Activated CD4-positive, alpha-beta memory T cell treated with anti-CD3 and anti-CD28 coated beads for 36 hours (primary cell): ENCODE results near the gene B3GAT1. TPM values are rescaled to one million over a fixed set of nuclear protein-coding genes. Genes with fewer than 3 reads are reported as not detected.

ENCODE experiments used
- CTCF ChIA-PET: fragments of 350-600 bp; sonication (Branson Sonifier 250); formaldehyde crosslinking; loops from one replicate; lab custom pipeline; 2021; ENCODE audit warnings: antibody characterized with exemption, inconsistent platforms; lab: Charles Lee
- POLR2A ChIA-PET: fragments of 350-600 bp; sonication (Branson Sonifier 250); formaldehyde crosslinking; loops from one replicate; lab custom pipeline; 2021; ENCODE audit warnings: antibody characterized with exemption; lab: Charles Lee
- DNase-seq: peaks from one replicate; pipeline ENCODE4 v3.0.0-alpha.2; 2020
- H3K27ac Mint-ChIP-seq: one replicate; pipeline ENCODE4 v1.8.0; 2021; ENCODE audit warnings: mixed read lengths
- H3K27me3 Mint-ChIP-seq: one replicate; pipeline ENCODE4 v1.8.0; 2021; ENCODE audit warnings: mixed read lengths
- H3K36me3 Mint-ChIP-seq: one replicate; pipeline ENCODE4 v1.8.0; 2021; ENCODE audit warnings: mixed read lengths
- H3K4me1 Mint-ChIP-seq: one replicate; pipeline ENCODE4 v1.8.0; 2021; ENCODE audit warnings: low read depth, mixed read lengths
- H3K4me3 Mint-ChIP-seq: one replicate; pipeline ENCODE4 v1.8.0; 2021; ENCODE audit warnings: mild to moderate bottlenecking, mixed read lengths
- H3K9me3 Mint-ChIP-seq: one replicate; pipeline ENCODE4 v1.8.0; 2021; ENCODE audit warnings: mixed read lengths
- intact Hi-C: fragments of 100-400 bp; cut with micrococcal nuclease; formaldehyde crosslinking; loops from one replicate; pipeline ENCODE4 v1.15.1; 2023
- total RNA-seq, 2 experiments: library from RNA; stranded (reverse); gene quantifications; one replicate each; pipeline ENCODE4 v1.2.3, GENCODE V29; 2021

B3GAT1 gene
- total RNA-seq, 2 experiments from 2014 or later, result 0.22 to 0.24 TPM

GRCh38 chr11:134414766-134415765 is 3.0 kb upstream of the B3GAT1 start:
- no peaks in the 10 kb centered on the region for H3K36me3 Mint-ChIP-seq
- peaks cover 52% of the 10 kb centered on the region for H3K27me3 Mint-ChIP-seq
- intact Hi-C loops, result loop anchor here (10.0 kb wide), 1 partner anchor 140 kb away; the partner anchor contains the start of gene GLB1L3
- ChIA-PET CTCF (no interaction called here), POLR2A (no interaction called here)
- no peak for DNase-seq
- no peak overlapping the region for H3K4me3 Mint-ChIP-seq
- H3K27ac Mint-ChIP-seq, result no peak overlapping the region
- peaks cover 8% of the 10 kb centered on the region for H3K4me1 Mint-ChIP-seq
- H3K9me3 Mint-ChIP-seq, result no peaks in the 10 kb centered on the region

DNA sequence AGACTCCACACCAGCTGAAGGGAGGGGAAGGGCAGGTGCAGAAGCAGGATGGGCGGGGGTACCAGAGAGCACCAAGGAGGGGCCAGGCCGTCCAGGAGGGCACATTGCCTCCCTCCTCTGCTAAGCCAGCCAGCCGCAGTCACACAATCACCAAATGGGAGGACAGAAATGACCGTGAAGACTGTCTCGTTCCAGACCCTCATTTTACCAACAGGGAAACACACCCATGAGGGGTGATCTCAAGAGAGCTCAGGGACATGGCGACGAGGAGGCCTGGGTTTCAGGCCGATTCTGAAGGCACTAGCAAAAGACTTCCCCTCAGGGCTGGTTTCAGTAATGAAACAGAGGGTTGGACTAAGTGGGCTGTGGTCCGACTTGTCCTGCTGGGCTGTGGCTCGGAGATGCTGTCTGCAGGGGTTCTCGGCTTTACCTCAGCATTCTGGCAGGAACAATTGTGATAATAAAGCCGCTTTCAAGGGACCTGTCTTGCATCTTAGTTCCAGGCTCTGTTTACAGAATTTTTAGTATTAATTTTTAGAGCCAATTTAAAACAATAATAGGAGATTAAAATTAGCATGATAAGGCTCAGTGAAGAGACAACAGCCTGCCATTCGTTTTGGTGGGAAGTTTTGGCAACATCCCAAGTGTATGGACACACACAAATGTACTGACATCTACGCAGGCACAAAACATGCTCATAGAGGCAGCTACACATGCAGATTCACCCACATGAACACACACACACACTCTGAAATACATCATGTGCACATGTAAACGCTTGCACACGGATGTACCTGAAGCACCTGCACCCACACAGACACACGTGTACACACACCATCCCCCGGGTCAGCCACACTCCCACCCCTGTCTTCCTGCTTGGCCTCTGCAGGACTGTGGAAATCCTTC is 2.0 kb upstream of the B3GAT1 start:
- H3K9me3 Mint-ChIP-seq, result no peaks in the 10 kb centered on the region
- peaks cover 8% of the 10 kb centered on the region for H3K4me1 Mint-ChIP-seq
- DNase-seq, result no peak
- peaks cover 60% of the 10 kb centered on the region for H3K27me3 Mint-ChIP-seq
- CTCF ChIA-PET, result no interaction called here
- no peak overlapping the region for H3K27ac Mint-ChIP-seq
- intact Hi-C loops, result loop anchor here (10.0 kb wide), 1 partner anchor 139 kb away; the partner anchor contains the start of gene GLB1L3
- H3K4me3 Mint-ChIP-seq, result no peak overlapping the region
- POLR2A ChIA-PET, result no interaction called here
- no peaks in the 10 kb centered on the region for H3K36me3 Mint-ChIP-seq

DNA sequence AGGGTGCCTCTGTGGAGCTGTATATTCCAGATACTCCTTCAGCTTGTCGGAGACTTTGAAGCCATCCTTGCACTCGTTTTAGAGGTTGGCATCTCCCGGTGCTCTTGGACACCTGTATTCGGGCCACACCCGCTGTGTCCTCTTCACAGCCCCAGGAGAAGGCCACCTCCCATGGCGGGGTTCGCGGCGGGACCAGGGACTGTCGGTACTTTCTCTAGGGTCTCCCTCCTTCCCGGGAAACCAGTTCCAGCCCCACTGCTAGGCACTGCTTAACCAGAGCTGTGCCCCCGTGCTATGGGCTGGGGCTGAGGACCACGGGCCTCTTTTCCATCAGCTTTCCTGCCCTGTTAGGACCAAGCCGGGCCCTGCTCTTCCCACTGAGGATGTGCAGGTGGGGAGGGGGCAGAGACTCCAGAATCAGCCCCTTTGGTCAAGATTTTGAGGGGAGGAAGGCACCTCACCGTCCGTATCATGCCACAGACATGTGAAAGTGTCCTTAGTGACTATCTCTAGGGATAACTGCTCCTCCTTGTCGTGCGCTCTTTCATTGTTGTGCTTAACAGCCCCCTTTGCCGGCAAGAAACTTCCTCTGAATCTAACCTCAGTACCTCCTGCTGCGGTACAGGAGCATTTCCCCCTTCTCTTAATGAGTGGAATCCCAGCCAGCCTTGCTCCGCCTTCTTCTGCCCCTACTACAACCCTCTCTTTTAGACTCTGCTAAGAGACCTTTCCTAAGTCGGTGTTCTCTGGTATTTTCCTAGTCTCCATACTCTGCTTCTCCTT is 1.2 kb upstream of the B3GAT1 start:
- Mint-ChIP-seq H3K9me3 (no peaks in the 10 kb centered on the region), H3K4me3 (peak overlapping the region; percentile 60), H3K27ac (no peak overlapping the region), H3K4me1 (peaks cover 8% of the 10 kb centered on the region), H3K36me3 (no peaks in the 10 kb centered on the region), H3K27me3 (peaks cover 59% of the 10 kb centered on the region)
- DNase-seq, result no peak
- ChIA-PET CTCF (no interaction called here), POLR2A (no interaction called here)
- intact Hi-C loops, result loop anchor here (10.0 kb wide), 1 partner anchor 138 kb away; the partner anchor contains the start of gene GLB1L3

GRCh38 chr11:134410766-134411165 is 1.3 kb downstream of the B3GAT1 start:
- H3K9me3 Mint-ChIP-seq, result no peaks in the 10 kb centered on the region
- no peak for DNase-seq
- no peak overlapping the region for H3K27ac Mint-ChIP-seq
- ChIA-PET POLR2A (no interaction called here), CTCF (no interaction called here)
- intact Hi-C loops, result loop anchor here (10.0 kb wide), 1 partner anchor 136 kb away; the partner anchor contains the start of gene GLB1L3
- H3K4me3 Mint-ChIP-seq, result peak overlapping the region; percentile 53
- H3K4me1 Mint-ChIP-seq, result peaks cover 8% of the 10 kb centered on the region
- H3K36me3 Mint-ChIP-seq, result no peaks in the 10 kb centered on the region
- H3K27me3 Mint-ChIP-seq, result peaks cover 59% of the 10 kb centered on the region

GRCh38 chr11:134409552-134410429 is 2.3 kb downstream of the B3GAT1 start:
- intact Hi-C loops, result loop anchor here (10.0 kb wide), 1 partner anchor 135 kb away; the partner anchor contains the start of gene GLB1L3
- Mint-ChIP-seq H3K27ac (no peak overlapping the region), H3K4me1 (peaks cover 8% of the 10 kb centered on the region), H3K4me3 (no peak overlapping the region), H3K9me3 (no peaks in the 10 kb centered on the region), H3K36me3 (no peaks in the 10 kb centered on the region), H3K27me3 (peaks cover 58% of the 10 kb centered on the region)
- CTCF ChIA-PET, result no interaction called here
- POLR2A ChIA-PET, result no interaction called here
- no peak for DNase-seq

GRCh38 chr11:134407923-134408322 is 4.1 kb downstream of the B3GAT1 start:
- H3K27ac Mint-ChIP-seq, result no peak overlapping the region
- H3K9me3 Mint-ChIP-seq, result no peaks in the 10 kb centered on the region
- no peaks in the 10 kb centered on the region for H3K36me3 Mint-ChIP-seq
- intact Hi-C loops, result no loop called here
- CTCF ChIA-PET, result no interaction called here
- peaks cover 7% of the 10 kb centered on the region for H3K4me1 Mint-ChIP-seq
- no peak for DNase-seq
- H3K4me3 Mint-ChIP-seq, result no peak overlapping the region
- POLR2A ChIA-PET, result no interaction called here
- H3K27me3 Mint-ChIP-seq, result peaks cover 40% of the 10 kb centered on the region

GRCh38 chr11:134407321-134407828 is 4.7 kb downstream of the B3GAT1 start:
- POLR2A ChIA-PET, result no interaction called here
- Mint-ChIP-seq H3K4me3 (no peak overlapping the region), H3K27me3 (peaks cover 39% of the 10 kb centered on the region), H3K36me3 (no peaks in the 10 kb centered on the region), H3K27ac (no peak overlapping the region), H3K9me3 (no peaks in the 10 kb centered on the region), H3K4me1 (peaks cover 6% of the 10 kb centered on the region)
- DNase-seq, result no peak
- CTCF ChIA-PET, result no interaction called here
- intact Hi-C loops, result no loop called here

DNA sequence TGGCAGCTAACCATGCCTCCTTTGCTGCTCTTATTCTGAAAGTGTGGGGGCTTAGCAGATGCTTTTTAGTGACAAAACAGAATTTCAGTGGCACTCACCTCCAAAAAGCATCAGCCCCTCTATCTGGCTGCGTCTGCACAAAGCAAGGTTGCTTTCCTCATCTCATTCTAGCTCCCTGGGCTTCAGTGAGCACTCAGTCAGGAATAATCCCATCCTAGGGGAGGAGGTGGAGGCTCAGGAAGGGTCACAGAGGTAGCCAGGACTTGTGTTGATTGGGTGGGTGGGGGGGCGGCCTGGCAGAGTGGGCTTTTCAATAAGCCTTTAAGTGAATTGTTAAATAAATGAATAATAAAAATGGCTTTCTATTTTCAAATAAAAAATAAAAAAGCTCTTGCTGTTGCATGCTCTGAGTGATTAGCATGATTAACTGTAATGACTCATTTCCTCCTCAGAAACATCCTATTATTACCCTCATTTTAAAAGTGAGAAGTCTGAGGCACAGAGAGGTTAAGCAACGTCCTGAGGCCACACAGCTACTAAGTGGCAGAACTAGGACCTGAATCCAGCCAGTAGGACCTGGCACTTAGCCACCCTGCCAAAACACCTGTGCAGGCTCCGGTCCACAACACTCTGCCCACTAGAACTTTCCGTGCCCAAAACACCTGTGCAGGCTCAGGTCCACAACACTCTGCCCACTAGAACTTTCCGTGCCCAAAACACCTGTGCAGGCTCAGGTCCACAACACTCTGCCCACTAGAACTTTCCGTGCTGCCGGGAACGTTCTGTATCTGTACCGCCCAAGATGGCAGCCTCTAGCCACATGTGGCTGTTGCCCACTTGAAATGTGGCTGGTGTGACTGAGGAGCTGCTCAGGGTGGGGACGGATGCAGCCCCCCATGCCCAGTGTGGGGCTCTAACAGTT is 5.5 kb downstream of the B3GAT1 start:
- intact Hi-C loops, result no loop called here
- H3K27ac Mint-ChIP-seq, result no peak overlapping the region
- ChIA-PET CTCF (no interaction called here), POLR2A (no interaction called here)
- peaks cover 38% of the 10 kb centered on the region for H3K27me3 Mint-ChIP-seq
- no peaks in the 10 kb centered on the region for H3K36me3 Mint-ChIP-seq
- DNase-seq, result no peak
- no peaks in the 10 kb centered on the region for H3K9me3 Mint-ChIP-seq
- H3K4me1 Mint-ChIP-seq, result peaks cover 6% of the 10 kb centered on the region
- H3K4me3 Mint-ChIP-seq, result no peak overlapping the region

DNA sequence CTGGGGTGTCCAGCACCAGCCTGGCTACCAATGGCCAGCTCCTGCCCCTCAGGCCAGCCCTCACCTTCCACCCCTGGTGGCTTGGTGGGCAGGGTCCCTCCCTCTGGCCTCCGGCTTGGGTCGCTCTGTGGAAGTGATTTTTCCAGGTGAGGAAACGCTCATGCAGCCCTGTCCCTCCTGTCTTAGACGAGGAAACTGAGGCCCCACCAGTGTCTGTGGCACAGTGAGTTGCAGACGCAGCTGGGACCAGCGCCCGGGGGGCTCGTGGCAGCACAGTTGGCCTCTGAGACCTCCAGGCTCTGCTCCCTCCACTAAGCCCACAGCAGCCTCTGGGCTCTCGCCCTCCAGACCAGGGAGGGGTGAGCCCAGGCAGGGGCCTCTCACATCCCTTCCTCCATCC is 6.2 kb downstream of the B3GAT1 start:
- CTCF ChIA-PET, result no interaction called here
- H3K4me3 Mint-ChIP-seq, result no peak overlapping the region
- intact Hi-C loops, result no loop called here
- H3K9me3 Mint-ChIP-seq, result no peaks in the 10 kb centered on the region
- H3K27me3 Mint-ChIP-seq, result peaks cover 34% of the 10 kb centered on the region
- POLR2A ChIA-PET, result no interaction called here
- H3K4me1 Mint-ChIP-seq, result peaks cover 3% of the 10 kb centered on the region
- no peak overlapping the region for H3K27ac Mint-ChIP-seq
- no peaks in the 10 kb centered on the region for H3K36me3 Mint-ChIP-seq
- DNase-seq, result no peak

DNA sequence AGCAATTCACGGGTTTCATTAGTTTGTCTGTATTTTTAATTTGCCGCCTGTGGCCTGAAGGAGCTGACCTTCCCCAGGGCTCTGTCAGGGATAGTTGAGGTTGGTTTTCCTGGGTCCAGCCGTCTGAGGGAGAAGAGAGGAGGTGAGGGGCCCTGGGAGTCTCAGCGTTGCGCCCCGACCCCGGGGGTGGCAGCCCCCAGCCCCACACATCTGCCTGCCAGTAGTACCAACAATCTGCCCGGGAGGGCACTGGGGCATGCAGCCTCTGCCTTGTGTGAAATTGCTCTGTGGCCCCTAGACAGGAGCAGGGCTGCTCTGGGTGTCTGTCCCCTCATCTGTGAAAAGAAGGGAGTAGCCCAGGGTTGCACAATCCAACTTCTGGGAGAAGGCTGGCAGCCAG is 6.6 kb downstream of the B3GAT1 start:
- Mint-ChIP-seq H3K9me3 (no peaks in the 10 kb centered on the region), H3K27ac (no peak overlapping the region), H3K27me3 (peaks cover 33% of the 10 kb centered on the region), H3K4me3 (no peak overlapping the region), H3K4me1 (no peaks in the 10 kb centered on the region), H3K36me3 (no peaks in the 10 kb centered on the region)
- intact Hi-C loops, result no loop called here
- ChIA-PET POLR2A (no interaction called here), CTCF (no interaction called here)
- no peak for DNase-seq
